Activated CD4-positive, alpha-beta memory T cell treated with anti-CD3 and anti-CD28 coated beads for 36 hours (primary cell): Measurements from ENCODE around the gene AP4M1. TPM values are rescaled to one million over a fixed set of nuclear protein-coding genes. Genes with fewer than 3 reads are reported as not detected.
A peak's percentile ranks its signal among the peaks of the same experiment; 100 is the strongest.
"Not testable (repeated sequence)": the region's sequence is repeated elsewhere in the genome, so short reads cannot be mapped to it uniquely, and the experiment has no call there.

Experiments
- CTCF ChIA-PET: fragments of 350-600 bp; sonication (Branson Sonifier 250); formaldehyde crosslinking; loops from one replicate; lab custom pipeline; 2021; ENCODE audit warnings: antibody characterized with exemption, inconsistent platforms; lab: Charles Lee
- POLR2A ChIA-PET: fragments of 350-600 bp; sonication (Branson Sonifier 250); formaldehyde crosslinking; loops from one replicate; lab custom pipeline; 2021; ENCODE audit warnings: antibody characterized with exemption; lab: Charles Lee
- DNase-seq: peaks from one replicate; pipeline ENCODE4 v3.0.0-alpha.2; 2020
- H3K27ac Mint-ChIP-seq: one replicate; pipeline ENCODE4 v1.8.0; 2021; ENCODE audit warnings: mixed read lengths
- H3K27me3 Mint-ChIP-seq: one replicate; pipeline ENCODE4 v1.8.0; 2021; ENCODE audit warnings: mixed read lengths
- H3K36me3 Mint-ChIP-seq: one replicate; pipeline ENCODE4 v1.8.0; 2021; ENCODE audit warnings: mixed read lengths
- H3K4me1 Mint-ChIP-seq: one replicate; pipeline ENCODE4 v1.8.0; 2021; ENCODE audit warnings: low read depth, mixed read lengths
- H3K4me3 Mint-ChIP-seq: one replicate; pipeline ENCODE4 v1.8.0; 2021; ENCODE audit warnings: mild to moderate bottlenecking, mixed read lengths
- H3K9me3 Mint-ChIP-seq: one replicate; pipeline ENCODE4 v1.8.0; 2021; ENCODE audit warnings: mixed read lengths
- intact Hi-C: fragments of 100-400 bp; cut with micrococcal nuclease; formaldehyde crosslinking; loops from one replicate; pipeline ENCODE4 v1.15.1; 2023
- total RNA-seq, 2 experiments: library from RNA; stranded (reverse); gene quantifications; one replicate each; pipeline ENCODE4 v1.2.3, GENCODE V29; 2021

AP4M1 gene
- total RNA-seq, 2 experiments from 2014 or later, result 11.3 to 12.2 TPM

GRCh38 chr7:100132697-100133151 lies 31.3 kb downstream of the AP4M1 start:
- no peaks in the 10 kb centered on the region for H3K27me3 Mint-ChIP-seq
- H3K4me1 Mint-ChIP-seq, result peaks cover 14% of the 10 kb centered on the region
- no peak overlapping the region for H3K27ac Mint-ChIP-seq
- H3K36me3 Mint-ChIP-seq, result no peaks in the 10 kb centered on the region
- H3K9me3 Mint-ChIP-seq, result no peaks in the 10 kb centered on the region
- ChIA-PET CTCF (interaction anchor here (0.6 to 5.0 kb wide), 32 partner anchors 8 to 350 kb away, joined by 3 to 46 read pairs (median 4); partner anchors contain the start of genes AP4M1, GPC2, LAMTOR4 and MCM7), POLR2A (no interaction called here)
- intact Hi-C loops, result loop anchor here (1.0 to 5.0 kb wide), 3 partner anchors 84 to 275 kb away; no protein-coding TSS in a partner anchor
- H3K4me3 Mint-ChIP-seq, result no peak overlapping the region
- peak; percentile 79 for DNase-seq

GRCh38 chr7:100137851-100138760 lies 36.7 kb downstream of the AP4M1 start:
- H3K36me3 Mint-ChIP-seq, result no peaks in the 10 kb centered on the region
- H3K27ac Mint-ChIP-seq, result no peak overlapping the region
- no peaks in the 10 kb centered on the region for H3K9me3 Mint-ChIP-seq
- intact Hi-C loops, result no loop called here
- no peak overlapping the region for H3K4me3 Mint-ChIP-seq
- peaks cover 11% of the 10 kb centered on the region for H3K4me1 Mint-ChIP-seq
- DNase-seq, result no peak
- ChIA-PET POLR2A (no interaction called here), CTCF (interaction anchor here (1.5 kb wide), 1 partner anchor 270 kb away, joined by 3 read pairs; no protein-coding TSS in a partner anchor)
- peaks cover 2% of the 10 kb centered on the region for H3K27me3 Mint-ChIP-seq

- H3K27me3 Mint-ChIP-seq, result peaks cover 2% of the 10 kb centered on the region
- intact Hi-C loops, result loop anchor here (1.0 kb wide), 1 partner anchor 73 kb away; no protein-coding TSS in a partner anchor
Observed at GRCh38 chr7:100141555-100141949, 40.1 kb downstream of the AP4M1 start.

GRCh38 chr7:100142461-100142860 lies 41.0 kb downstream of the AP4M1 start:
- H3K9me3 Mint-ChIP-seq, result no peaks in the 10 kb centered on the region
- DNase-seq, result no peak
- no peaks in the 10 kb centered on the region for H3K36me3 Mint-ChIP-seq
- H3K4me1 Mint-ChIP-seq, result peaks cover 11% of the 10 kb centered on the region
- POLR2A ChIA-PET, result no interaction called here
- intact Hi-C loops, result no loop called here
- no peak overlapping the region for H3K27ac Mint-ChIP-seq
- H3K4me3 Mint-ChIP-seq, result no peak overlapping the region
- H3K27me3 Mint-ChIP-seq, result peaks cover 2% of the 10 kb centered on the region
- CTCF ChIA-PET, result interaction anchor here (1.0 kb wide), 1 partner anchor 12 kb away, joined by 4 read pairs; no protein-coding TSS in a partner anchor

More at GRCh38 chr7:100141555-100141949, 40.1 kb downstream of the AP4M1 start:
- Mint-ChIP-seq H3K4me1 (peaks cover 11% of the 10 kb centered on the region), H3K27ac (no peak overlapping the region), H3K36me3 (no peaks in the 10 kb centered on the region), H3K4me3 (no peak overlapping the region), H3K9me3 (no peaks in the 10 kb centered on the region)
- POLR2A ChIA-PET, result no interaction called here
- DNase-seq, result no peak
- CTCF ChIA-PET, result interaction anchor here (1.1 to 1.6 kb wide), 2 partner anchors 9 to 11 kb away, joined by 4 to 5 read pairs; no protein-coding TSS in a partner anchor

- H3K36me3 Mint-ChIP-seq, H3K27me3 Mint-ChIP-seq, H3K9me3 Mint-ChIP-seq, DNase-seq, H3K4me3 Mint-ChIP-seq, POLR2A ChIA-PET, intact Hi-C loops, H3K27ac Mint-ChIP-seq: not testable (repeated sequence)
- CTCF ChIA-PET, result interaction anchor here (6.2 kb wide), 1 partner anchor 14 kb away, joined by 46 read pairs; no protein-coding TSS in a partner anchor
- peaks cover 17% of the 10 kb centered on the region for H3K4me1 Mint-ChIP-seq
Observed at GRCh38 chr7:100146350-100146749, 44.9 kb downstream of the AP4M1 start.

GRCh38 chr7:100147278-100147677 lies 45.8 kb downstream of the AP4M1 start:
- intact Hi-C loops, result no loop called here
- POLR2A ChIA-PET, result interaction anchor here (1.2 kb wide), 1 partner anchor 9 kb away, joined by 3 read pairs; no protein-coding TSS in a partner anchor

GRCh38 chr7:100148225-100148558 lies 46.7 kb downstream of the AP4M1 start:
- CTCF ChIA-PET, result interaction anchor here (1.0 to 6.2 kb wide), 4 partner anchors 9 to 70 kb away, joined by 4 to 46 read pairs (median 8); no protein-coding TSS in a partner anchor
- intact Hi-C loops, result loop anchor here (1.0 to 2.0 kb wide), 5 partner anchors 10 to 280 kb away; partner anchors contain the start of genes GPC2, MBLAC1, STAG3 and TRAPPC14

More at GRCh38 chr7:100147278-100147677, 45.8 kb downstream of the AP4M1 start:
- Mint-ChIP-seq H3K36me3 (peaks cover 9% of the 10 kb centered on the region), H3K27me3 (no peaks in the 10 kb centered on the region), H3K4me3 (no peak overlapping the region), H3K27ac (peak overlapping the region; percentile 94), H3K4me1 (peaks cover 19% of the 10 kb centered on the region), H3K9me3 (no peaks in the 10 kb centered on the region)
- DNase-seq, result no peak
- CTCF ChIA-PET, result interaction anchor here (2.1 to 6.2 kb wide), 2 partner anchors 15 to 70 kb away, joined by 9 to 46 read pairs; no protein-coding TSS in a partner anchor

GRCh38 chr7:100148559-100149328 lies 47.3 kb downstream of the AP4M1 start, which contains the start of gene LAMTOR4:
Gene LAMTOR4 (plus strand): TSS chr7:100148918. CDS start chr7:100148973, 55 bp downstream.
- POLR2A ChIA-PET, result interaction anchor here (0.6 to 1.6 kb wide), 9 partner anchors 9 to 280 kb away, joined by 3 to 4 read pairs (median 3); partner anchors contain the start of genes CNPY4, GPC2, MCM7 and ZCWPW1
- Mint-ChIP-seq H3K27me3 (no peaks in the 10 kb centered on the region), H3K4me1 (peaks cover 25% of the 10 kb centered on the region), H3K36me3 (peaks cover 15% of the 10 kb centered on the region), H3K27ac (peak within 1 kb of the TSS; percentile 94), H3K4me3 (peak within 1 kb of the TSS; percentile 95), H3K9me3 (no peaks in the 10 kb centered on the region)
- CTCF ChIA-PET, result interaction anchor here (1.0 to 6.2 kb wide), 4 partner anchors 8 to 69 kb away, joined by 4 to 46 read pairs (median 8); no protein-coding TSS in a partner anchor
- intact Hi-C loops, result loop anchor here (1.0 to 2.0 kb wide), 5 partner anchors 10 to 280 kb away; partner anchors contain the start of genes GPC2, MBLAC1, STAG3 and TRAPPC14
- peak; percentile 99 for DNase-seq

More at GRCh38 chr7:100148225-100148558, 46.7 kb downstream of the AP4M1 start:
- peaks cover 23% of the 10 kb centered on the region for H3K4me1 Mint-ChIP-seq
- peak overlapping the region; percentile 94 for H3K27ac Mint-ChIP-seq
- POLR2A ChIA-PET, result interaction anchor here (0.7 to 1.6 kb wide), 7 partner anchors 9 to 48 kb away, joined by 3 to 4 read pairs (median 3); partner anchors contain the start of genes CNPY4, GPC2 and MCM7
- peaks cover 15% of the 10 kb centered on the region for H3K36me3 Mint-ChIP-seq
- no peak for DNase-seq
- H3K9me3 Mint-ChIP-seq, result no peaks in the 10 kb centered on the region
- peak overlapping the region; percentile 95 for H3K4me3 Mint-ChIP-seq
- no peaks in the 10 kb centered on the region for H3K27me3 Mint-ChIP-seq

GRCh38 chr7:100152404-100152803 lies 51.0 kb downstream of the AP4M1 start:
- ChIA-PET CTCF (interaction anchor here (0.7 kb wide), 1 partner anchor 462 kb away, joined by 3 read pairs; no protein-coding TSS in a partner anchor), POLR2A (no interaction called here)
- DNase-seq, result no peak
- H3K27me3 Mint-ChIP-seq, result no peaks in the 10 kb centered on the region
- no peaks in the 10 kb centered on the region for H3K9me3 Mint-ChIP-seq
- peaks cover 44% of the 10 kb centered on the region for H3K4me1 Mint-ChIP-seq
- H3K36me3 Mint-ChIP-seq, result peaks cover 34% of the 10 kb centered on the region
- peak overlapping the region; percentile 5 for H3K27ac Mint-ChIP-seq
- intact Hi-C loops, result no loop called here
- no peak overlapping the region for H3K4me3 Mint-ChIP-seq

GRCh38 chr7:100152937-100153666 lies 51.7 kb downstream of the AP4M1 start:
- peaks cover 38% of the 10 kb centered on the region for H3K36me3 Mint-ChIP-seq
- intact Hi-C loops, result no loop called here
- DNase-seq, result no peak
- H3K9me3 Mint-ChIP-seq, result no peaks in the 10 kb centered on the region
- peaks cover 46% of the 10 kb centered on the region for H3K4me1 Mint-ChIP-seq
- no peak overlapping the region for H3K4me3 Mint-ChIP-seq
- no peak overlapping the region for H3K27ac Mint-ChIP-seq
- H3K27me3 Mint-ChIP-seq, result no peaks in the 10 kb centered on the region
- ChIA-PET POLR2A (interaction anchor here (0.6 kb wide), 1 partner anchor 68 kb away, joined by 3 read pairs; no protein-coding TSS in a partner anchor), CTCF (interaction anchor here (0.7 kb wide), 1 partner anchor 461 kb away, joined by 3 read pairs; no protein-coding TSS in a partner anchor)
